Spleen (tissue), 7 donors: ENCODE results near the gene MAP3K2.

ENCODE experiments used
- POLR2A ChIP-seq, 3 donors: fragments of 450-650 bp; IDR thresholded peaks; one replicate each; pipeline ENCODE4 v1.5.1; 2017; ENCODE audit warnings: antibody characterized with exemption in 3 of 3, mild to moderate bottlenecking in 1 of 3
- POLR2AphosphoS5 ChIP-seq, 3 donors: sonication (generic); formaldehyde crosslinking; IDR thresholded peaks; one replicate each; pipeline ENCODE4 v1.5.1; 2017; ENCODE audit warnings: antibody characterized with exemption in 3 of 3
- TF ChIP-seq, protein P1 (sequence below), 11 experiments: fragments of 200-600 bp in 7 of 11; fragments of 450-650 bp in 4 of 11; sonication (generic) in 4 of 11; IDR thresholded peaks in 8 of 11; conservative IDR thresholded peaks in 3 of 11; 1 replicate in 7 of 11; 2 replicates in 4 of 11; pipeline versions ENCODE4 v1.4.0 to v1.8.0; 2016 to 2021; ENCODE audit warnings: antibody characterized with exemption in 11 of 11, inconsistent platforms in 4 of 11, mild to moderate bottlenecking in 1 of 11
- donor health status: DM: no; HTN: no; CAD: no; lungs with moderate emphysema.
- donor health status: DM: no; HTN: no; CAD: no.
- donor health status: DM: no; HTN: no; CAD: no.

GRCh38 chr2:127324635-127325034 lies 63.1 kb downstream of the MAP3K2 start:
- TF ChIP-seq, protein P1, sequence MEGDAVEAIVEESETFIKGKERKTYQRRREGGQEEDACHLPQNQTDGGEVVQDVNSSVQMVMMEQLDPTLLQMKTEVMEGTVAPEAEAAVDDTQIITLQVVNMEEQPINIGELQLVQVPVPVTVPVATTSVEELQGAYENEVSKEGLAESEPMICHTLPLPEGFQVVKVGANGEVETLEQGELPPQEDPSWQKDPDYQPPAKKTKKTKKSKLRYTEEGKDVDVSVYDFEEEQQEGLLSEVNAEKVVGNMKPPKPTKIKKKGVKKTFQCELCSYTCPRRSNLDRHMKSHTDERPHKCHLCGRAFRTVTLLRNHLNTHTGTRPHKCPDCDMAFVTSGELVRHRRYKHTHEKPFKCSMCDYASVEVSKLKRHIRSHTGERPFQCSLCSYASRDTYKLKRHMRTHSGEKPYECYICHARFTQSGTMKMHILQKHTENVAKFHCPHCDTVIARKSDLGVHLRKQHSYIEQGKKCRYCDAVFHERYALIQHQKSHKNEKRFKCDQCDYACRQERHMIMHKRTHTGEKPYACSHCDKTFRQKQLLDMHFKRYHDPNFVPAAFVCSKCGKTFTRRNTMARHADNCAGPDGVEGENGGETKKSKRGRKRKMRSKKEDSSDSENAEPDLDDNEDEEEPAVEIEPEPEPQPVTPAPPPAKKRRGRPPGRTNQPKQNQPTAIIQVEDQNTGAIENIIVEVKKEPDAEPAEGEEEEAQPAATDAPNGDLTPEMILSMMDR (IDR thresholded peaks at IDR 0.05 in 8 of 11, conservative IDR thresholded peaks at IDR 0.05 in 3 of 11), result peak in 8 of 11 experiments; percentile 32 to 62 (median 46)
- no peak for TF ChIP-seq POLR2A (IDR thresholded peaks at IDR 0.05)
- TF ChIP-seq POLR2AphosphoS5 (IDR thresholded peaks at IDR 0.05), result no peak
